GM23338 (cell line): ENCODE data around the gene LRRC18. TPM values are rescaled to one million over a fixed set of nuclear protein-coding genes. Genes with fewer than 3 reads are reported as not detected.

Source experiments
- ATAC-seq: fragments of 200-7000 bp; cut with Tn5 transposase; 3 replicates; pipeline ENCODE4 v1.9.1; 2020
- DNase-seq: peaks from one replicate; pipeline ENCODE4 v3.0.0-alpha.2; 2015; ENCODE audit warnings: low spot score
- H2AFZ ChIP-seq: fragments of 200-600 bp; sonication (generic); 2 replicates; pipeline ENCODE4 v1.8.0; 2016; ENCODE audit warnings: antibody characterized with exemption, mild to moderate bottlenecking, moderate library complexity
- H3F3A ChIP-seq: fragments of 200-600 bp; sonication (generic); replicated peaks from 2 replicates; pipeline ENCODE4 v1.8.0; 2017; ENCODE audit warnings: antibody characterized with exemption, mixed run types, low read depth
- H3K27ac ChIP-seq: fragments of 200-600 bp; sonication (generic); 2 replicates; pipeline ENCODE4 v1.6.1; 2016; ENCODE audit warnings: low read depth
- H3K27me3 ChIP-seq: fragments of 200-600 bp; sonication (generic); 2 replicates; pipeline ENCODE4 v1.8.0; 2016; ENCODE audit warnings: mild to moderate bottlenecking, mixed run types, moderate library complexity; ENCODE audit not compliant: insufficient read depth
- H3K36me3 ChIP-seq: fragments of 200-600 bp; sonication (generic); 2 replicates; pipeline ENCODE4 v1.8.0; 2016; ENCODE audit warnings: mild to moderate bottlenecking; ENCODE audit not compliant: insufficient read depth
- H3K4me1 ChIP-seq: fragments of 200-600 bp; sonication (generic); 2 replicates; pipeline ENCODE4 v1.8.0; 2016; ENCODE audit warnings: mild to moderate bottlenecking, moderate library complexity; ENCODE audit not compliant: insufficient read depth
- H3K4me2 ChIP-seq: fragments of 200-600 bp; sonication (generic); 2 replicates; pipeline ENCODE4 v1.7.1; 2017; ENCODE audit warnings: mixed run types
- H3K4me3 ChIP-seq: fragments of 200-600 bp; sonication (generic); 2 replicates; pipeline ENCODE4 v1.6.1; 2016; ENCODE audit warnings: mixed run types
- H3K79me2 ChIP-seq: fragments of 200-600 bp; sonication (generic); replicated peaks from 2 replicates; pipeline ENCODE4 v1.8.0; 2017; ENCODE audit warnings: mild to moderate bottlenecking; ENCODE audit not compliant: insufficient read depth
- H3K9me2 ChIP-seq: fragments of 200-600 bp; sonication (generic); 2 replicates; pipeline ENCODE4 v1.8.0; 2017; ENCODE audit not compliant: insufficient read depth
- H4K20me1 ChIP-seq: fragments of 200-600 bp; sonication (generic); replicated peaks from 2 replicates; pipeline ENCODE4 v1.8.0; 2017; ENCODE audit warnings: mild to moderate bottlenecking; ENCODE audit not compliant: insufficient read depth
- H3K27ac Mint-ChIP-seq: 2 replicates; pipeline ENCODE4 v1.8.0; 2020; ENCODE audit warnings: inconsistent platforms, mild to moderate bottlenecking, moderate library complexity, mixed read lengths
- H3K27me3 Mint-ChIP-seq: 3 replicates; pipeline ENCODE4 v1.8.0; 2022; ENCODE audit warnings: low read depth, mild to moderate bottlenecking, moderate library complexity, mixed read lengths, inconsistent platforms; ENCODE audit not compliant: insufficient read depth, poor library complexity
- H3K36me3 Mint-ChIP-seq: 3 replicates; pipeline ENCODE4 v1.8.0; 2021; ENCODE audit warnings: low read depth, mild to moderate bottlenecking, inconsistent platforms, moderate library complexity, mixed read lengths
- H3K4me1 Mint-ChIP-seq: 3 replicates; pipeline ENCODE4 v1.8.0; 2020; ENCODE audit warnings: mild to moderate bottlenecking, inconsistent platforms, mixed read lengths
- H3K4me3 Mint-ChIP-seq: 3 replicates; pipeline ENCODE4 v1.8.0; 2021; ENCODE audit warnings: moderate library complexity, mild to moderate bottlenecking, inconsistent platforms, mixed read lengths
- H3K9me3 Mint-ChIP-seq: 3 replicates; pipeline ENCODE4 v1.8.0; 2020; ENCODE audit warnings: moderate library complexity, mild to moderate bottlenecking, inconsistent platforms, mixed read lengths
- CREB1 ChIP-seq: fragments of 250-450 bp; sonication (Bioruptor Pico); IDR thresholded peaks from 2 replicates; pipeline ENCODE4 v1.5.0; 2020; ENCODE audit warnings: low read depth, mild to moderate bottlenecking, moderate library complexity
- ETS1 ChIP-seq: IDR thresholded peaks from 2 replicates; pipeline ENCODE4 v1.6.1; 2016; ENCODE audit warnings: antibody characterized with exemption
- EZH2 ChIP-seq: fragments of 200-600 bp; sonication (generic); IDR thresholded peaks from one replicate; pipeline ENCODE4 v1.8.0; 2017; ENCODE audit warnings: antibody characterized with exemption, mild to moderate bottlenecking, low read depth; ENCODE audit not compliant: unreplicated experiment
- EZH2phosphoT487 ChIP-seq: fragments of 200-600 bp; sonication (generic); IDR thresholded peaks from one replicate; pipeline ENCODE4 v1.8.1; 2018; ENCODE audit warnings: antibody characterized with exemption; ENCODE audit not compliant: unreplicated experiment
- POLR2AphosphoS5 ChIP-seq: IDR thresholded peaks from 2 replicates; pipeline ENCODE4 v1.6.1; 2016; ENCODE audit warnings: antibody characterized with exemption, low read depth
- ZNF114 ChIP-seq: fragments of 250-450 bp; sonication (Bioruptor Pico); IDR thresholded peaks from 2 replicates; pipeline ENCODE4 v1.5.0; 2020; ENCODE audit warnings: mild to moderate bottlenecking, moderate library complexity
- polyA plus RNA-seq: library from polyadenylated mRNA; unstranded; fragments of >200 nt; fragmentation: Nextera tagmentation; extraction: Ambion mirVana; gene quantifications from 2 replicates; pipeline ENCODE4 v1.2.1, GENCODE V29; 2016
- total RNA-seq: library from RNA; depleted of rRNA; stranded (reverse); fragments of >200 nt; shearing (Covaris generic); gene quantifications from 2 replicates; pipeline ENCODE4 v1.2.3, GENCODE V29; 2014
- TF ChIP-seq, protein P1 (sequence below), 2 experiments: fragments of 200-600 bp in 1 of 2; sonication (generic) in 1 of 2; conservative IDR thresholded peaks; 2 replicates each; pipeline versions ENCODE4 v1.5.1 to v1.6.1; 2016 to 2017; ENCODE audit warnings: antibody characterized with exemption in 2 of 2, low read depth in 2 of 2, mild to moderate bottlenecking in 2 of 2, moderate library complexity in 1 of 2
- TF ChIP-seq, protein P2 (sequence below): IDR thresholded peaks from one replicate; pipeline ENCODE4 v1.6.1; 2018; ENCODE audit warnings: antibody characterized with exemption; ENCODE audit not compliant: unreplicated experiment

The LRRC18 gene
- total and polyA plus RNA-seq, 2 experiments from 2014 or later = not detected

DNA sequence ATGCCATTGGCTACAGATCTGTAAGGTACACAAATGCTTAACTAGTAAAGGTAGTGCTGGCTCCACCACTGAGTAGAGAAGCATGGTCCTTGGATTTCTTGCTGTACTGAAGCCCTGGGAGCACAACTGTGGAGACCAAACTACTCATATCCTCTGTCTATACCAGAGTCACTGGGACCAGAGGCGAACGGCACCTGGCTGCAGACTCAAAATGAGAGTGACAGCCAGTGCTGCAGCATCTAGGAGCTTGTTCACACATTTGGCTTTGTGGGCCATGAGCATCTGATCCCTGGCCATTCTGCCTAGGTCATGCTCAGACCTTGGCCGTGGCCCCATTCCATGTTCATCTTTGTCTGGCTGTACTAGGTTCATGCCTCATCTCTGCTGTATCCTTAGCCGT lies 31.9 kb downstream of the LRRC18 start (continued):
- TF ChIP-seq, protein P1, sequence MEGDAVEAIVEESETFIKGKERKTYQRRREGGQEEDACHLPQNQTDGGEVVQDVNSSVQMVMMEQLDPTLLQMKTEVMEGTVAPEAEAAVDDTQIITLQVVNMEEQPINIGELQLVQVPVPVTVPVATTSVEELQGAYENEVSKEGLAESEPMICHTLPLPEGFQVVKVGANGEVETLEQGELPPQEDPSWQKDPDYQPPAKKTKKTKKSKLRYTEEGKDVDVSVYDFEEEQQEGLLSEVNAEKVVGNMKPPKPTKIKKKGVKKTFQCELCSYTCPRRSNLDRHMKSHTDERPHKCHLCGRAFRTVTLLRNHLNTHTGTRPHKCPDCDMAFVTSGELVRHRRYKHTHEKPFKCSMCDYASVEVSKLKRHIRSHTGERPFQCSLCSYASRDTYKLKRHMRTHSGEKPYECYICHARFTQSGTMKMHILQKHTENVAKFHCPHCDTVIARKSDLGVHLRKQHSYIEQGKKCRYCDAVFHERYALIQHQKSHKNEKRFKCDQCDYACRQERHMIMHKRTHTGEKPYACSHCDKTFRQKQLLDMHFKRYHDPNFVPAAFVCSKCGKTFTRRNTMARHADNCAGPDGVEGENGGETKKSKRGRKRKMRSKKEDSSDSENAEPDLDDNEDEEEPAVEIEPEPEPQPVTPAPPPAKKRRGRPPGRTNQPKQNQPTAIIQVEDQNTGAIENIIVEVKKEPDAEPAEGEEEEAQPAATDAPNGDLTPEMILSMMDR (conservative IDR thresholded peaks at IDR 0.05; ENCODE audit: low read depth in 2 of 2) = no peak
- no peak for TF ChIP-seq ETS1
- no peak for TF ChIP-seq EZH2phosphoT487
- TF ChIP-seq, protein P2, sequence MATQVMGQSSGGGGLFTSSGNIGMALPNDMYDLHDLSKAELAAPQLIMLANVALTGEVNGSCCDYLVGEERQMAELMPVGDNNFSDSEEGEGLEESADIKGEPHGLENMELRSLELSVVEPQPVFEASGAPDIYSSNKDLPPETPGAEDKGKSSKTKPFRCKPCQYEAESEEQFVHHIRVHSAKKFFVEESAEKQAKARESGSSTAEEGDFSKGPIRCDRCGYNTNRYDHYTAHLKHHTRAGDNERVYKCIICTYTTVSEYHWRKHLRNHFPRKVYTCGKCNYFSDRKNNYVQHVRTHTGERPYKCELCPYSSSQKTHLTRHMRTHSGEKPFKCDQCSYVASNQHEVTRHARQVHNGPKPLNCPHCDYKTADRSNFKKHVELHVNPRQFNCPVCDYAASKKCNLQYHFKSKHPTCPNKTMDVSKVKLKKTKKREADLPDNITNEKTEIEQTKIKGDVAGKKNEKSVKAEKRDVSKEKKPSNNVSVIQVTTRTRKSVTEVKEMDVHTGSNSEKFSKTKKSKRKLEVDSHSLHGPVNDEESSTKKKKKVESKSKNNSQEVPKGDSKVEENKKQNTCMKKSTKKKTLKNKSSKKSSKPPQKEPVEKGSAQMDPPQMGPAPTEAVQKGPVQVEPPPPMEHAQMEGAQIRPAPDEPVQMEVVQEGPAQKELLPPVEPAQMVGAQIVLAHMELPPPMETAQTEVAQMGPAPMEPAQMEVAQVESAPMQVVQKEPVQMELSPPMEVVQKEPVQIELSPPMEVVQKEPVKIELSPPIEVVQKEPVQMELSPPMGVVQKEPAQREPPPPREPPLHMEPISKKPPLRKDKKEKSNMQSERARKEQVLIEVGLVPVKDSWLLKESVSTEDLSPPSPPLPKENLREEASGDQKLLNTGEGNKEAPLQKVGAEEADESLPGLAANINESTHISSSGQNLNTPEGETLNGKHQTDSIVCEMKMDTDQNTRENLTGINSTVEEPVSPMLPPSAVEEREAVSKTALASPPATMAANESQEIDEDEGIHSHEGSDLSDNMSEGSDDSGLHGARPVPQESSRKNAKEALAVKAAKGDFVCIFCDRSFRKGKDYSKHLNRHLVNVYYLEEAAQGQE = no peak

- Histone ChIP-seq H3K36me3 (no peaks in the 10 kb centered on the region), H3K27me3 (no peaks in the 10 kb centered on the region), H4K20me1 (no peaks in the 10 kb centered on the region), H3K79me2 (no peaks in the 10 kb centered on the region), H3F3A (no peaks in the 10 kb centered on the region), H3K27ac (no peak overlapping the region), H2AFZ (no peak overlapping the region), H3K4me2 (no peak overlapping the region), H3K4me3 (no peak overlapping the region), H3K4me1 (no peaks in the 10 kb centered on the region), H3K9me2 (no peaks in the 10 kb centered on the region)
- Mint-ChIP-seq H3K4me3 (no peak overlapping the region), H3K36me3 (no peaks in the 10 kb centered on the region), H3K27ac (no peak overlapping the region), H3K27me3 (no peaks in the 10 kb centered on the region), H3K4me1 (peaks cover 7% of the 10 kb centered on the region; the same call in 2 of the 3 replicates), H3K9me3 (no peaks in the 10 kb centered on the region)
- ATAC-seq (no peak), DNase-seq (no peak)
- TF ChIP-seq POLR2AphosphoS5 (no peak), ETS1 (no peak), CREB1 (CRISPR knock-in tag) (no peak), EZH2 (no peak), ZNF114 (CRISPR knock-in tag) (no peak)
- TF ChIP-seq, protein P2 = no peak
These were observed 32.8 kb downstream of the LRRC18 start for GRCh38 chr10:48906841-48907240.
